KMS-11 (cell line): Measurements from ENCODE around the gene IFIT3.

Source experiments
- H2AFZ ChIP-seq: fragments of 200-600 bp; sonication (generic); 2 replicates; pipeline ENCODE4 v1.6.1; 2016; ENCODE audit warnings: antibody characterized with exemption, mixed run types, low read depth
- H3K27ac ChIP-seq: fragments of 200-600 bp; sonication (generic); 2 replicates; pipeline ENCODE4 v1.6.1; 2016; ENCODE audit warnings: mild to moderate bottlenecking, mixed run types
- H3K27me3 ChIP-seq: fragments of 200-600 bp; sonication (generic); 2 replicates; pipeline ENCODE4 v1.6.1; 2017; ENCODE audit warnings: mild to moderate bottlenecking, low read depth, mixed run types, moderate library complexity; ENCODE audit not compliant: insufficient read depth
- H3K36me3 ChIP-seq: fragments of 200-600 bp; sonication (generic); 2 replicates; pipeline ENCODE4 v1.6.1; 2017; ENCODE audit warnings: mild to moderate bottlenecking, mixed run types; ENCODE audit not compliant: insufficient read depth
- H3K4me1 ChIP-seq: fragments of 200-600 bp; sonication (generic); 2 replicates; pipeline ENCODE4 v1.6.1; 2016; ENCODE audit warnings: mild to moderate bottlenecking, low read depth, mixed run types; ENCODE audit not compliant: poor library complexity, severe bottlenecking
- H3K4me2 ChIP-seq: fragments of 200-600 bp; sonication (generic); 2 replicates; pipeline ENCODE4 v1.7.0; 2016; ENCODE audit warnings: mild to moderate bottlenecking, mixed run types
- H3K4me3 ChIP-seq: fragments of 200-600 bp; sonication (generic); IDR thresholded peaks from 2 replicates; pipeline ENCODE4 v1.6.1; 2017; ENCODE audit warnings: low read depth, low read length, mixed read lengths; ENCODE audit not compliant: insufficient read depth
- H3K79me2 ChIP-seq: fragments of 200-600 bp; sonication (generic); 2 replicates; pipeline ENCODE4 v1.6.1; 2016; ENCODE audit warnings: low read depth, mixed run types; ENCODE audit not compliant: insufficient read depth
- H3K9ac ChIP-seq: fragments of 200-600 bp; sonication (generic); 2 replicates; pipeline ENCODE4 v1.6.1; 2016; ENCODE audit warnings: mild to moderate bottlenecking, mixed run types
- H4K20me1 ChIP-seq: fragments of 200-600 bp; sonication (generic); 2 replicates; pipeline ENCODE4 v1.6.1; 2016; ENCODE audit warnings: mild to moderate bottlenecking, mixed run types; ENCODE audit not compliant: insufficient read depth
- TF ChIP-seq, protein P1 (sequence below): fragments of 200-600 bp; sonication (generic); conservative IDR thresholded peaks from 2 replicates; pipeline ENCODE4 v1.6.1; 2017; ENCODE audit warnings: low read depth, mild to moderate bottlenecking, antibody characterized with exemption, low read length, moderate library complexity, mixed read lengths

Gene IFIT3

DNA sequence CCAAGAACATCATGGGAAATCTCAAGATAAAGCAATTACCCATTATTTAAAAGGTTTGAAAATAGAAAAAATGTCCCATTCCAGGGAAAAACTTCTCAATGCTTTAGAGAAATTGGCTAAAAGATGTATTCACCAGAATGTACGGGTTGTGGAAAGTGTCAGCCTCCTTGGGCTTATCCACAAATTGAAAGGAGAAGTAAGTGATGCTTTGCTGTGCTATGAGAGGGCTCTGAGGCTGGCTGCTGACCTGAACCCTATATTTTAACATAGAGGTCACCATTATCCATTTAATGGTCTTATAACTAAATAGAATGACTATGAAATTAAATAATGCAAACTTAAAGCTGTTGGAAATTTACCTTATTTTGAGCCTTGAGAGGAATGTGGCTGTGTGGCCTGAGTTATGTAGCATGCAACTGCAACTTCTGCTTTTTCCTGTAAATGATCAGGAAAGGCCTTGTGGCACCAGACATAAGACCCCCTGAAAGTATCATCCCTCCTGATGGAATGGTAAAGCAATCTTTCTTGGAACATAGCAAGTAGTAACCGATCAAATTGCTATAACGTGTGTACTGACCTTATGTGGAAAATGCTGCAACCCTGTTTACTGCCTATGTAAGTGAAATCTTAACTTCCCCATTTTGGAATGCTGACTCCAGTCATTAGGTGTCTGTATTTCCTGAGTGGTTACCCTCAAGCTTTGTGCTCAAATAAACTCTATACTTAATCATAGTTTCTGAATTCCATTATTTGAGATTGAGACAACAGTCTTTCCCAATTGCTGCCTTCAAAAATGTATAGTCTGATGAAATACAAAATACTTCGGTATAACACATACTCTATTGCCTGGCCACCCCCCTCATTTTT is 56.9 kb downstream of the IFIT3 start:
- no peak overlapping the region for H3K4me2 ChIP-seq
- TF ChIP-seq, protein P1, sequence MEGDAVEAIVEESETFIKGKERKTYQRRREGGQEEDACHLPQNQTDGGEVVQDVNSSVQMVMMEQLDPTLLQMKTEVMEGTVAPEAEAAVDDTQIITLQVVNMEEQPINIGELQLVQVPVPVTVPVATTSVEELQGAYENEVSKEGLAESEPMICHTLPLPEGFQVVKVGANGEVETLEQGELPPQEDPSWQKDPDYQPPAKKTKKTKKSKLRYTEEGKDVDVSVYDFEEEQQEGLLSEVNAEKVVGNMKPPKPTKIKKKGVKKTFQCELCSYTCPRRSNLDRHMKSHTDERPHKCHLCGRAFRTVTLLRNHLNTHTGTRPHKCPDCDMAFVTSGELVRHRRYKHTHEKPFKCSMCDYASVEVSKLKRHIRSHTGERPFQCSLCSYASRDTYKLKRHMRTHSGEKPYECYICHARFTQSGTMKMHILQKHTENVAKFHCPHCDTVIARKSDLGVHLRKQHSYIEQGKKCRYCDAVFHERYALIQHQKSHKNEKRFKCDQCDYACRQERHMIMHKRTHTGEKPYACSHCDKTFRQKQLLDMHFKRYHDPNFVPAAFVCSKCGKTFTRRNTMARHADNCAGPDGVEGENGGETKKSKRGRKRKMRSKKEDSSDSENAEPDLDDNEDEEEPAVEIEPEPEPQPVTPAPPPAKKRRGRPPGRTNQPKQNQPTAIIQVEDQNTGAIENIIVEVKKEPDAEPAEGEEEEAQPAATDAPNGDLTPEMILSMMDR: no peak
- no peak overlapping the region for H3K27ac ChIP-seq
- no peaks in the 10 kb centered on the region for H3K36me3 ChIP-seq
- H3K79me2 ChIP-seq: no peaks in the 10 kb centered on the region
- no peak overlapping the region for H3K4me3 ChIP-seq
- H2AFZ ChIP-seq: no peak overlapping the region
- H3K27me3 ChIP-seq: no peaks in the 10 kb centered on the region
- H3K4me1 ChIP-seq: peaks cover 14% of the 10 kb centered on the region
- H4K20me1 ChIP-seq: no peaks in the 10 kb centered on the region
- H3K9ac ChIP-seq: no peak overlapping the region

DNA sequence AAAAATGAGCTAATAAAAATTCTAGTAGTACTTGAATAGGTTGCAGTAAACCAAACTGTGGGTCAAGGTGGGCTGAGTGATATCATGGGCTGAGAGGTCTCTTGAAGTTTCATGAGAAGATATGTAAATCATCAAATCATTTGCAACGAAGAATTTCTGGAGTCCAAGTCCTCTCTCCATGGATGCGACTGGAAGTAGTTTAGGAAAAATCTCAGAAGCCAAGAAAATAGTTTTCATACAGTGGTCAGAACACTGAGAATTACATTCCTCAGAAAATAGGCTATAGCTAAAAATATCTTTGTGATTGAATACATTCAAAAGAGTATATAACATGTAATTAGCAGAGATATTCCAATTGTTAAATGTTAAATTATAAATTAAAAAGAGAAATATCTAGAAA is 61.0 kb downstream of the IFIT3 start:
- Histone ChIP-seq H3K27ac (no peak overlapping the region), H4K20me1 (no peaks in the 10 kb centered on the region), H3K36me3 (no peaks in the 10 kb centered on the region), H3K4me3 (no peak overlapping the region), H2AFZ (no peak overlapping the region), H3K4me1 (peaks cover 51% of the 10 kb centered on the region), H3K9ac (no peak overlapping the region), H3K79me2 (no peaks in the 10 kb centered on the region), H3K4me2 (no peak overlapping the region), H3K27me3 (no peaks in the 10 kb centered on the region)
- TF ChIP-seq, protein P1: no peak

DNA sequence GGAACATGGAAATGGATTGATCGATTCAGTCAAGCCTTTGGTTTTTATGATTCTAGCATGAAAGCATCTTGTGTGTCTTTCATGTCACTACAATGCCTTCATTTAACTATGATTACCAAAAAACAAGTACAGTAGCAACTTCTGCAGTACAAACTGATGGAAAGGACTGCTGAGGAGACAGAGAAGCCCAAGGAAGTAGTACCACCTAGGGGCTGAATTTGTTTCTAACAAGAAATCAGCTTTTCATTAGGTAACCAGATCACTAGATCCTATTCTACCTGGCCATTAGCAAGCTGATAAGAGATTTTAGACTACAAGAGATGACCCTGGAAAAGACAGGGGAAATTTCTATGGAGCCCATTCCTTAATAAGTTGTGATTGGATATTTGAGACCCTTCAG is 61.5 kb downstream of the IFIT3 start:
- H3K4me2 ChIP-seq: no peak overlapping the region
- no peak overlapping the region for H3K9ac ChIP-seq
- H3K27ac ChIP-seq: no peak overlapping the region
- no peaks in the 10 kb centered on the region for H3K36me3 ChIP-seq
- no peak overlapping the region for H2AFZ ChIP-seq
- H4K20me1 ChIP-seq: no peaks in the 10 kb centered on the region
- H3K4me1 ChIP-seq: peaks cover 55% of the 10 kb centered on the region
- no peak overlapping the region for H3K4me3 ChIP-seq
- TF ChIP-seq, protein P1: peak; percentile 27; the same call in 1 of the 2 replicates
- H3K79me2 ChIP-seq: no peaks in the 10 kb centered on the region
- H3K27me3 ChIP-seq: no peaks in the 10 kb centered on the region
